GM23338 (cell line): Measurements from ENCODE around the gene SYNE4. TPM values are rescaled to one million over a fixed set of nuclear protein-coding genes. Genes with fewer than 3 reads are reported as not detected.

Source experiments
- ATAC-seq: fragments of 200-7000 bp; cut with Tn5 transposase; 3 replicates; pipeline ENCODE4 v1.9.1; 2020
- DNase-seq: peaks from one replicate; pipeline ENCODE4 v3.0.0-alpha.2; 2015; ENCODE audit warnings: low spot score
- H2AFZ ChIP-seq: fragments of 200-600 bp; sonication (generic); 2 replicates; pipeline ENCODE4 v1.8.0; 2016; ENCODE audit warnings: antibody characterized with exemption, mild to moderate bottlenecking, moderate library complexity
- H3F3A ChIP-seq: fragments of 200-600 bp; sonication (generic); replicated peaks from 2 replicates; pipeline ENCODE4 v1.8.0; 2017; ENCODE audit warnings: antibody characterized with exemption, mixed run types, low read depth
- H3K27ac ChIP-seq: fragments of 200-600 bp; sonication (generic); 2 replicates; pipeline ENCODE4 v1.6.1; 2016; ENCODE audit warnings: low read depth
- H3K27me3 ChIP-seq: fragments of 200-600 bp; sonication (generic); 2 replicates; pipeline ENCODE4 v1.8.0; 2016; ENCODE audit warnings: mild to moderate bottlenecking, mixed run types, moderate library complexity; ENCODE audit not compliant: insufficient read depth
- H3K36me3 ChIP-seq: fragments of 200-600 bp; sonication (generic); 2 replicates; pipeline ENCODE4 v1.8.0; 2016; ENCODE audit warnings: mild to moderate bottlenecking; ENCODE audit not compliant: insufficient read depth
- H3K4me1 ChIP-seq: fragments of 200-600 bp; sonication (generic); 2 replicates; pipeline ENCODE4 v1.8.0; 2016; ENCODE audit warnings: mild to moderate bottlenecking, moderate library complexity; ENCODE audit not compliant: insufficient read depth
- H3K4me2 ChIP-seq: fragments of 200-600 bp; sonication (generic); 2 replicates; pipeline ENCODE4 v1.7.1; 2017; ENCODE audit warnings: mixed run types
- H3K4me3 ChIP-seq: fragments of 200-600 bp; sonication (generic); 2 replicates; pipeline ENCODE4 v1.6.1; 2016; ENCODE audit warnings: mixed run types
- H3K79me2 ChIP-seq: fragments of 200-600 bp; sonication (generic); replicated peaks from 2 replicates; pipeline ENCODE4 v1.8.0; 2017; ENCODE audit warnings: mild to moderate bottlenecking; ENCODE audit not compliant: insufficient read depth
- H3K9me2 ChIP-seq: fragments of 200-600 bp; sonication (generic); 2 replicates; pipeline ENCODE4 v1.8.0; 2017; ENCODE audit not compliant: insufficient read depth
- H4K20me1 ChIP-seq: fragments of 200-600 bp; sonication (generic); replicated peaks from 2 replicates; pipeline ENCODE4 v1.8.0; 2017; ENCODE audit warnings: mild to moderate bottlenecking; ENCODE audit not compliant: insufficient read depth
- H3K27ac Mint-ChIP-seq: 2 replicates; pipeline ENCODE4 v1.8.0; 2020; ENCODE audit warnings: inconsistent platforms, mild to moderate bottlenecking, moderate library complexity, mixed read lengths
- H3K27me3 Mint-ChIP-seq: 3 replicates; pipeline ENCODE4 v1.8.0; 2022; ENCODE audit warnings: low read depth, mild to moderate bottlenecking, moderate library complexity, mixed read lengths, inconsistent platforms; ENCODE audit not compliant: insufficient read depth, poor library complexity
- H3K36me3 Mint-ChIP-seq: 3 replicates; pipeline ENCODE4 v1.8.0; 2021; ENCODE audit warnings: low read depth, mild to moderate bottlenecking, inconsistent platforms, moderate library complexity, mixed read lengths
- H3K4me1 Mint-ChIP-seq: 3 replicates; pipeline ENCODE4 v1.8.0; 2020; ENCODE audit warnings: mild to moderate bottlenecking, inconsistent platforms, mixed read lengths
- H3K4me3 Mint-ChIP-seq: 3 replicates; pipeline ENCODE4 v1.8.0; 2021; ENCODE audit warnings: moderate library complexity, mild to moderate bottlenecking, inconsistent platforms, mixed read lengths
- H3K9me3 Mint-ChIP-seq: 3 replicates; pipeline ENCODE4 v1.8.0; 2020; ENCODE audit warnings: moderate library complexity, mild to moderate bottlenecking, inconsistent platforms, mixed read lengths
- CREB1 ChIP-seq: fragments of 250-450 bp; sonication (Bioruptor Pico); IDR thresholded peaks from 2 replicates; pipeline ENCODE4 v1.5.0; 2020; ENCODE audit warnings: low read depth, mild to moderate bottlenecking, moderate library complexity
- CTCF ChIP-seq, 2 experiments: fragments of 200-600 bp in 1 of 2; sonication (generic) in 1 of 2; conservative IDR thresholded peaks; 2 replicates each; pipeline versions ENCODE4 v1.5.1 to v1.6.1; 2016 to 2017; ENCODE audit warnings: antibody characterized with exemption in 2 of 2, low read depth in 2 of 2, mild to moderate bottlenecking in 2 of 2, moderate library complexity in 1 of 2
- ETS1 ChIP-seq: IDR thresholded peaks from 2 replicates; pipeline ENCODE4 v1.6.1; 2016; ENCODE audit warnings: antibody characterized with exemption
- EZH2phosphoT487 ChIP-seq: fragments of 200-600 bp; sonication (generic); IDR thresholded peaks from one replicate; pipeline ENCODE4 v1.8.1; 2018; ENCODE audit warnings: antibody characterized with exemption; ENCODE audit not compliant: unreplicated experiment
- JUNB ChIP-seq: IDR thresholded peaks from one replicate; pipeline ENCODE4 v1.6.1; 2016; ENCODE audit warnings: antibody characterized with exemption; ENCODE audit not compliant: unreplicated experiment
- NANOG ChIP-seq: IDR thresholded peaks from 2 replicates; pipeline ENCODE4 v1.6.1; 2016; ENCODE audit warnings: antibody characterized with exemption, borderline replicate concordance
- POLR2AphosphoS5 ChIP-seq: IDR thresholded peaks from 2 replicates; pipeline ENCODE4 v1.6.1; 2016; ENCODE audit warnings: antibody characterized with exemption, low read depth
- REST ChIP-seq: IDR thresholded peaks from one replicate; pipeline ENCODE4 v1.6.1; 2018; ENCODE audit warnings: antibody characterized with exemption; ENCODE audit not compliant: unreplicated experiment
- STAT1 ChIP-seq: IDR thresholded peaks from one replicate; pipeline ENCODE4 v1.6.1; 2016; ENCODE audit warnings: antibody characterized with exemption; ENCODE audit not compliant: unreplicated experiment
- ZNF114 ChIP-seq: fragments of 250-450 bp; sonication (Bioruptor Pico); IDR thresholded peaks from 2 replicates; pipeline ENCODE4 v1.5.0; 2020; ENCODE audit warnings: mild to moderate bottlenecking, moderate library complexity
- ZNF331 ChIP-seq: fragments of 250-450 bp; sonication (Bioruptor Pico); IDR thresholded peaks from 2 replicates; pipeline ENCODE4 v1.5.0; 2020; ENCODE audit warnings: low read depth, mild to moderate bottlenecking, moderate library complexity
- ZNF462 ChIP-seq: fragments of 250-450 bp; sonication (Bioruptor Pico); IDR thresholded peaks from 2 replicates; pipeline ENCODE4 v1.5.0; 2020; ENCODE audit warnings: mild to moderate bottlenecking, moderate library complexity
- polyA plus RNA-seq: library from polyadenylated mRNA; unstranded; fragments of >200 nt; fragmentation: Nextera tagmentation; extraction: Ambion mirVana; gene quantifications from 2 replicates; pipeline ENCODE4 v1.2.1, GENCODE V29; 2016
- total RNA-seq: library from RNA; depleted of rRNA; stranded (reverse); fragments of >200 nt; shearing (Covaris generic); gene quantifications from 2 replicates; pipeline ENCODE4 v1.2.3, GENCODE V29; 2014

Gene SYNE4
- total and polyA plus RNA-seq, 2 experiments from 2014 or later = 26.1 to 49.8 TPM

- Histone ChIP-seq H3K27ac (no peak overlapping the region), H3K9me2 (no peaks in the 10 kb centered on the region), H2AFZ (no peak overlapping the region), H3K4me3 (no peak overlapping the region), H4K20me1 (peaks cover 5% of the 10 kb centered on the region; the same call in 1 of the 2 replicates), H3K36me3 (peaks cover 5% of the 10 kb centered on the region; the same call in 1 of the 2 replicates), H3K79me2 (no peaks in the 10 kb centered on the region), H3K4me2 (no peak overlapping the region), H3K27me3 (no peaks in the 10 kb centered on the region), H3K4me1 (0 out of 2 replicates have a peak, but pooled peaks cover 5% of the 10 kb centered on the region), H3F3A (peaks cover 6% of the 10 kb centered on the region; the same call in 1 of the 2 replicates)
- Mint-ChIP-seq H3K27ac (no peak overlapping the region), H3K36me3 (peaks cover 39% of the 10 kb centered on the region), H3K27me3 (peaks cover 4% of the 10 kb centered on the region), H3K4me3 (no peak overlapping the region), H3K4me1 (peaks cover 7% of the 10 kb centered on the region), H3K9me3 (no peaks in the 10 kb centered on the region; the same call in 2 of the 3 replicates)
- no peak for ATAC-seq
- TF ChIP-seq ETS1 (no peak), ZNF331 (CRISPR knock-in tag) (no peak), POLR2AphosphoS5 (no peak), CTCF (conservative IDR thresholded peaks at IDR 0.05; ENCODE audit: low read depth in 2 of 2) (no peak), REST (no peak), NANOG (no peak), CREB1 (CRISPR knock-in tag) (no peak), ZNF462 (no peak), JUNB (no peak), EZH2phosphoT487 (no peak), ZNF114 (CRISPR knock-in tag) (no peak), STAT1 (no peak)
- DNase-seq = no peak
These were observed 5.3 kb downstream of the SYNE4 start for GRCh38 chr19:36003284-36003683.
